SHP77 treated with DMSO at 0.1 percent for 48 hours (cell line): Measurements from ENCODE around the gene SLC45A2.
"Not testable (repeated sequence)": the region's sequence is repeated elsewhere in the genome, so short reads cannot be mapped to it uniquely, and the experiment has no call there.

ENCODE experiments used
- DNase-seq: peaks from one replicate; lab custom pipeline; 2025; lab: John Stamatoyannopoulos, UW

Gene SLC45A2, protein sequence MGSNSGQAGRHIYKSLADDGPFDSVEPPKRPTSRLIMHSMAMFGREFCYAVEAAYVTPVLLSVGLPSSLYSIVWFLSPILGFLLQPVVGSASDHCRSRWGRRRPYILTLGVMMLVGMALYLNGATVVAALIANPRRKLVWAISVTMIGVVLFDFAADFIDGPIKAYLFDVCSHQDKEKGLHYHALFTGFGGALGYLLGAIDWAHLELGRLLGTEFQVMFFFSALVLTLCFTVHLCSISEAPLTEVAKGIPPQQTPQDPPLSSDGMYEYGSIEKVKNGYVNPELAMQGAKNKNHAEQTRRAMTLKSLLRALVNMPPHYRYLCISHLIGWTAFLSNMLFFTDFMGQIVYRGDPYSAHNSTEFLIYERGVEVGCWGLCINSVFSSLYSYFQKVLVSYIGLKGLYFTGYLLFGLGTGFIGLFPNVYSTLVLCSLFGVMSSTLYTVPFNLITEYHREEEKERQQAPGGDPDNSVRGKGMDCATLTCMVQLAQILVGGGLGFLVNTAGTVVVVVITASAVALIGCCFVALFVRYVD

DNA sequence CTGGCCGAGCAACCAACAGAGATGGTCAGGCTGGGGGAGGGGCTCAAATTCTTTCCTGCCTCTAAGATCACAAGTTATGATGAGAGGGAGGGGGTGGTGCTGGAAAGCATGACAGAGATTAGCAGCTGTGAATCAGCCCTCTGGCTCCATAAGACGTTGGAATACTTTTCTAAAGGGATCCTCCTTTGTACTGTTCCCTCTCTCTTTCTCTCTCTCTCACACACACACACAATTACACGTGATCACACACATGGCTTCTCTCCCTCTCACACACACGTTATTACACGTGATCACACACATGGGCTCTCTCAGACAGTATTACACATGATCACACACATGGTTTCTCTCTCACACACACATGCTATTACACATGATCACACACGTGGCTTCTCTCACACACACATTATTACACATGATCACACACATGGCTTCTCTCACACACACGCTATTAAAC is at the start of gene SLC45A2:
SLC45A2 (minus strand) TSS at position 23 of the 454 bp plus-strand sequence. CDS start 110 bp downstream, outside the sequence.
- no peak for DNase-seq

DNA sequence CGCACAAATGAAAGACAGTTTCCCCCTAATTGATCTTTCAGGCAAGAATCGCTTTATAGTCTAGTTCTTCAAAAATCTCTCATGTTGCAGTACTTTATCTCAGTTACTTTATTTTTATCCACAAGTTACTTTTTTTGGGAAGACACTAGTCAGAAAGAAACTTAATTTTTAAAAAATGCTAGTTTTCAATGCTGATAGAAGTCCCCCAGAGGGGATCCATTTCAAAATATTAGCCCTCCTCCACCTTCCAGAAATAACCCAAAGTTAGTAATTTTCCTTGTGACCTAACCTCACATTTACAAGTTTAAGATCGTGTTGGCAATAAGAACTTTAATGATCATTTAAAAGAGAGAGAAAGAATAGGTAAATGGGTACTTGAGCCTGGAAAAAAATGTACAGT is 47.5 kb upstream of the SLC45A2 start:
- no peak for DNase-seq

DNA sequence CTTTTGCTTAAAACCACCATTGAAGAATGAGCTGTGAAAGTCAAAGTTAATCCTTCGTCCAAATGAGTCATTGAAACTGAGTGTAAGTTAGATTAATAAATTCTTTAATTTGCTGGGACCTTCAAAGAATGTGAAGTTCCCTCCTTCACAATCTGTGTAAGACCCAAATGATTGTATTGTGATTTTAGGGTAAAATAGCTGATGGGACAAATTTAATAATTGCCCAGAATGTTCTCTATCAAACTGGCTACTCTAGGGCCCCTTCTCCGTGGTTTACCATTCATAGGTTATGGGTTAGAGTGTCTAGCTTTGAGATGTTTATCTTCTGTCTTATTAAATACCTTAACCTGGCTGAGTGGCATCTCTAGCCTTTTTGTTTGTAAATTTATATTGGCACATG is 46.6 kb upstream of the SLC45A2 start:
- DNase-seq, result no peak

DNA sequence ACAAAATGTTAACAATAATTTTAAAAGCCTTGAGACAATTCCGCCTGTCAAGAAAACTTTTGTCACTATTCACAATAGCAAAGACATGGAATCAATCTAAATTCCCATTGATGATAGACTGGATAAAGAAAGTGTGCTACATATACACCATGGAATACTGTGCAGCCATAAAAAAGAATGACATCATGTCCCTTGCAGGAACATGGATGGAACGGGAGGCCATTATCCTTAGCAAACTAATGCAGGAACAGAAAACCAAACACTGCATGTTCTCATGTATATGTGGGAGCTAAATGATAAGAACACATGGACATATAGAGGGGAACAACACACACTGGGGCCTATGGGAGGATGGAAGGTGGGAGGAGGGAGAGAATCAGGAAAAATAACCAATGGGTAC is 46.1 kb upstream of the SLC45A2 start:
- DNase-seq, result not testable (repeated sequence)

DNA sequence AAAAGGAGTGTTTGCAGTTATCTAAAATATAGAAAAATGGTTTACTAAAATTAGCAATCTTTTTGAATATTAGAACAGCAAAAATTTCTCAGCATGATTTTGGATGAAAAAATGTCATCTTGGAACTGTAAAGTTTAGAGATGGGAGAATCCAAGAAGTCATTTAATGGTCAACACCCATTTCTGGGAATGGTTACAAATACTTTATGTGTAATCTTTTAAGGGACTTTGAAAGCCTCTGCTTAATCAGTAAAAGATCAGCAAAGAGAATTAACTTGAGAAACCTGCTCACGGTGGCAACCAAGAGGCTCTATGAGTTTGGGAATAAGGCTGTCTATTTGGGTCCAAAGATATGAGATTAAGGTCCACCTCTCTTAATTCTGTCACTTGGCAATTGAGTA is 45.6 kb upstream of the SLC45A2 start:
- DNase-seq, result no peak

DNA sequence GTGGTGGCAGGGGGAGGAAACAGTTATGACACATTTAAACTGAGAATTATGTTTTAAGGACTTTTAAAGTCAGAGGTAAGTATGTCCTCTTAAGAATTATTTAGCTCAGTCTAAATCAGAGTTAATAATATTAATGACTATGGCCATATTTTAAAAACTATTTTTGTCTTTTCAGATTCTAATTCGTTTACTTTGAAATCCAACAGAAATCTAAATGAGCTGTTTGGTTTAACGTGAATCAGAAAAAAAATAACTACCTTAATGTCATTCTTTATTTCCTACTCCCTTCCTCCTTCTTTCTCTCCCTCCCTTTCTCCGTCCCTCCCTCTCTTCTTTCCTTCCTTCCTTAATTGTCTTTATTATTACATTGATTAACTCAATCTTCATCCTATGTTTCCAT is 43.9 kb upstream of the SLC45A2 start:
- DNase-seq, result no peak

DNA sequence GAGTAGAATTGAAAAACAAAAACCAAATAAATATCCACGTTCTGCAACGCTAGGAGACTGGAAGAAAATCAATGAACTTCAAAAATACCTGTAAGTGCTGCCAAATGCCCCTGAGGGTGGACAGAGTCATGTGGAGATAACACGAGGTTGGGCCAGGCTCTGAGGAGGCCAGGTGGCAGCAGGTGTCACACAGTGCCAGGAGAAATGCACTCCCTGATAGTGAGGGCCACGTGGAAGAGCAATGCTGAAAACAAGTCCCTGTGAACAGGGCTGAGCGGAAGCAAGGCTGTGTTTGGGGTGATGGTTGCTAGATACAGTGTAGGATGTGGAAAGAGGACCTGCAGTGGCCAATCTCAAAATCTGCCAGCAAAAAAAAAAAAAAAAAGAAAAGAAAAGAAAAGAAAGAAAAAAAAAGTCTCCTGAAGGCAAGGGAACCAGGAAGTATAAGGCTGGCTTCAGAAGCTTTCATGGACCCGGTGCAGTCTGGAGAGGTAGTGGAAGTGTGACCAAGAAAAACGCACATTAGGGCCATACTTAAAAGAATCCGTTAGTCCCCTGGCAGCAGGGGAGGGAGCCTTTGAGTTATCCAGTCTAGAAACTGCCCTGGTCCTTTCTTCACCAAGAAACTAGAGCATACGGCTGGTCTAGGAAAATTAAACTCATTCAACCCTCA is 41.7 kb upstream of the SLC45A2 start:
- DNase-seq, result no peak

DNA sequence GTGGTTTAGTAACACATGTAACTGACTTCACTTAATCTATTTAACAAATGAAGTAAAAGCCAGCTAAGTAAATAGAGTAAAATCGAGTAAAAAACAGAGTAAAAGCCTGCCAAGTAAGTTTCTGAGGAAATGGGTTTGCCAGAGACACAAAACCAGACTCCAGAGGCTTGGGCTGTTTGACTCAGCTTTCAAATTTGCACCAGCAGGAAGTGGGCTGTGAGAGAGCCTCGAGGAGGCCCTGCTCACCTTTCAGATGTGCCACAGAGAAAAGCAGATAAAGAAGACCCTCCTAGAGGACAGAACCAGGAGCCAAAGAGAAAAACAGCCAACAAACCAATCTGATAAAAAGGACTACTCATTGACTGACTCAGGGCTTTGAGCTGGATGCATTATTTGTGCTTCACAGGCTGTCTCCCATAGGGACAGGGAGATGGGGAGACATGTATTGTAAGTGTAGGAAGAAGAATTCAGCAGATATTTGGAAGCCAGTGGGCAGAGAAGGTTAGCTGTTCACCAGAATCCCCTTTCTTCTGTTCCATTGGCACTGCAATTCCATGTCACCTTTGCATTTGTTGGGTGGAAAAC is 37.7 kb upstream of the SLC45A2 start:
- DNase-seq, result no peak

DNA sequence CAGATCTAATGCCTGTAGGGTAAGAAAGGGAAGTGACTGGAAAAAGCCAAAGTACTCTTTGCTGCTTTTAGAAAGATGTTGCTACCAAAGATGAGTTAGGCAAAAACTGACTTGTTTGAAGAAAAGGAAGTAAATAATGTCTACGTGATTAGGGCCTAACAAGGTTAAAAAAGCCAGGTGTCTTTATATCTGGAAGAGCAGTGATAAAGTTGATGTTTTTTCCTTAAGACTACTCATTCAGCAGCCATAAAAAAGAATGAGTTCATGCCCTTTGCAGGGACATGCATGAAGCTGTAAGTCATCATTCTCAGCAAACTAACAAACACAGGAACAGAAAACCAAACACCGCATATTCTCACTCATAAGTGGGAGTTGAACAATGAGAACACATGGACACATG is 36.8 kb upstream of the SLC45A2 start:
- no peak for DNase-seq

DNA sequence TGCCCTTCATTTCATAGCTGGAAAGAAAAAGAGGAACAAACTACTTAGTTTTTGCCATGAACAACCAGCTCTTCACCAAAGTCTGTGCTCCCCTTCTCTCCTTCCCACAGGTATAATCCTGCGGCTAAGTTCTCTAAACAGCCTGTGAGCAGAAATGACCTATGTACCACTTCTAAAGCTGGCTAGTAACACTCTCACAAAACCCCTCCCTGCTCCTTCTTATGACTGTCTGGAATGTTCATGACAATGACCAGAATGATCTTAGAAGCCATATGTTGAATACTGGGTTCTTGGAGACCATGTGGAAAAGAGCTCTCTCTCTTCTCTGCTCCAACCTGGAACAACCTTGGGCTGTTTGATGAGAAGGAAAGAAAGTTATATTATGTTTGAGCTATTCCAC is 36.2 kb upstream of the SLC45A2 start:
- no peak for DNase-seq

DNA sequence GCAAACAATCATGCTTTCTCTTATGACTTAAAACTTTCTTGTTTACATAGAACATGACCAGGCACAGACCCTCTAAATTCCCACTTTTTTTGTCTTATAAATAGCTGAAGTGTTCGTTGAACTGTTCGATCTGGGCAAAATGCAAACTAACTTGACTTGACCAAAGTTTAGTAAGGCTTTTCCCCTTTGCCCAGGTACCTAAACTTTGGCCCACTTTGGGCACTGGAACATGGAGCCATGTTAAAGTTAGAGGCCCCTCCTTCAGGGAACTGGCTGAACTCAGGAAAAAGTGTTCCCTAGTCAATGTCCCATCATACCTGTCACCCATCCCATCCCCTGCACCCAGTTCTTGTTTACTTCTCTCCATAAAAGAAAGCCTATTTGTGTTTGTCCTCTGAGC is 32.8 kb upstream of the SLC45A2 start:
- DNase-seq, result no peak

DNA sequence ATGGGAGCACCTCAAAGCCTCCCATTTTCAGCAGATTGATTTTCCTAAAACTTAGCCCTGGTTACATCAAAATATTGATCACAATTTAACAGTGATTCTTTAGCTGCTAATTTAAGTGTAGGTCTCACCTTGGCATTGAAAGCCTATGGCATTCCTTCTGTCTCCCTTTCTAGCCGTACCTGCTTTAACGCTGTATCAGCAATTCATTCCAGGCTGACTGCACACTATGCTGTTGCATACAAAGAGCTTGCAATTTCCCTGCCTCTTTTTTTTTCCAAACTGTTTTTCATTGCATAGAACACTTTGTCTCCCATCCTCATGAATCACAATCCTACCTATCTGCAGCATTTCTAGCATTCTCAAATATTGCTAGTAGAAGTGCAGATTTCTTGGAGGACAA is 32.3 kb upstream of the SLC45A2 start:
- no peak for DNase-seq

DNA sequence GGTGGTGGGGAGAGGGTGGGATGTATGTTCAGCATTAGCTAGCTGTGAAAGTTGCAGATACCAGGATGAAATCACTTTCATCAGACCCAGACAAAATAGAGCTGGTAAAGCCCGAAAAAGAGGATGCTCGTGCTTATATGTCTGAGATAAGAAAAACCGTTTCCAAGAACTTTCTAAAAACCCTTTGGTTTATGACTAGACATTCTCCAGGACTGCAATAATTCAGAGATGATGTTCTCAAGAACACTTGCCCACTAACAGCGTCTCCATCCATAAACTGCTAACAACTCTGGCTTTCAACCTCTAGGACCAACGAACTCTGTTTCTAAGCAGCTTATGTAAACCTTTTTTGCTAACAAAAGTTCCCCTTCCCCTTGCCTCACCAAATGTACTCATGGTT is 31.7 kb upstream of the SLC45A2 start:
- no peak for DNase-seq

DNA sequence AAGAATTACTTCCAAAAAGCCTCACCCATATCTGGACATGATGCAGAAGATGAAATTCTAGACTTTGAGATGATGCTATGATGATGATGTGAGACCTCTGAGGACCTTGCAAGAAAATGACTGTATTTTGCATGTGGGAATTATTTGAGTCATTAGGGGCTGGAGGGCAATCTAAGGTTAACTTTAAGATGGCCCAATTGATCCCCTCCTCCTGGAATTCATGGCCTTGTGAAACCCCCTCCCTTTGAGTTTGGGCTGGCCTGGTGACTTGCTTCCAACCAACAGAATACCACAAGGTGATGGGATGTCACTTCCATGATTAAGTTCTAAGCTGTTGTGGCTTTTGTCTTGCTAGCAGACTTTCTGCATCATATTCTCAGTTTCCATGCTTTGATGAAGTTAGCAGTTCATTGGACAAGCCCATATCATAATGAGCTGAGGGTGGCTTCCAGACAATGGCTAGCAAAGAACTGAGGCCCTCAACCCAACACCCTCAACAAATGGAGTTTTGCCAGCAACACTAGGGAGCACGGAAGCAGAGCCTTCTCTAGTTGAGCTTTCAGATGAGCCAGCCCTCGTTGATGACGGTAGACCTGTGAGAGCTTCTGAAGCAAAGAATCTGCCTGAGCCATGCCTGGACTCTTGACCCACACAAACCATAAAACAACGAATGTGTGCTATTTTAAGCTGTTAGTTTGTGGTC is 30.8 kb upstream of the SLC45A2 start:
- DNase-seq, result no peak

DNA sequence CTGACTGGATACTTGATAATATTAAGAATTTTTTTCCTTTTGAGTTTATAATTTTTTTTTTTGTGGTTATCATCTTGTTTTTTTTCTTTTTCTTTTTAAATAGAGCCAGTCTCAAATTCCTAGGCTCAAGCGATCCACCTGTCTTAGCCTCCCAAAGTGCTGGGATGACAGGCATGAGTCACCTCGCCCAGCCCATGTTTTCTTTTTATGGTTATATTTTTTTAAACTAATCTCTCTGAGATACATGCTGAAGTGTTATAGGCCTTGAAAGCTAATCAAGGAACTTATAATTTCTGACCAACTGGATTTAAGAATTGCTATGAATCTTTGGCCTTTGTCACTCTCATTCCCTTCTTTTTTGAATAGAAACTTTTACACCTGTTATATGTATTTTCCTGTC is 30.1 kb upstream of the SLC45A2 start:
- DNase-seq, result no peak

DNA sequence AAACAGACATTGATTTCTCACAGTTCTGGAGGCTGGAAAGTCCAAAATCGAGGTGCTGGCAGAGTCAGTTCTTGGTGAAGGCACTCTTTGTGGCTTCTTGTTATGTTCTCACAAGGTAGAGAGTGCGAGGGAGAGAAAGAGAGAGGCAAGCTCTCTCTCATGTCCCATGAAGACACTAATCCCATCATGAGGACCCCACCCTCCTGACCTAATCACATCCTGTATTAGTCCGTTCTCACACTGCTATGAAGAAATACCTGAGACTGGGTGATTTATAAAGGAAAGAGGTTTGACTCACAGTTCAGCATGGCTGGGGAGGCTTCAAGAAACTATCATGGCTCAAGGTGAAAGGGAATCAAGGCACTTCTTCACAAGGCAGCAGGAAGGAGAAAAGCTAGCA is 29.1 kb upstream of the SLC45A2 start:
- no peak for DNase-seq

DNA sequence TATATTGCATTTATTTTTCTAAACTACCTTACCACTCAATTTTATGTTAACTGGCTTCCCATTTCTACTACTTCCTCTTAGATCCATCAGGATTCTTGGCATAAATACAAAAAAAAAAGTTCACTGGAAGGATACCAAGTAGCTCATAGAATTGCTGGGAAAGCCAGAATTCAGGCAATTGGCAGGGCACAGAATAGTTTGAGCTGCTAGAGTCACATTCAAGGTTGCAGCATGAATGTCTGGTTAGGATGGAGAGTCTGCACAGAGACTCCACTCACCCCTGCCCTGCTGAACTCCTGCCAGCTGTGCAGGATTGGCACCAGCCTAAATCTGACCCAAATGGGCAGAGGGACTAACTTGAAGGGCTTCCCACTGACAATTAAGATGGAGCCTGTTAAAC is 28.3 kb upstream of the SLC45A2 start:
- no peak for DNase-seq

DNA sequence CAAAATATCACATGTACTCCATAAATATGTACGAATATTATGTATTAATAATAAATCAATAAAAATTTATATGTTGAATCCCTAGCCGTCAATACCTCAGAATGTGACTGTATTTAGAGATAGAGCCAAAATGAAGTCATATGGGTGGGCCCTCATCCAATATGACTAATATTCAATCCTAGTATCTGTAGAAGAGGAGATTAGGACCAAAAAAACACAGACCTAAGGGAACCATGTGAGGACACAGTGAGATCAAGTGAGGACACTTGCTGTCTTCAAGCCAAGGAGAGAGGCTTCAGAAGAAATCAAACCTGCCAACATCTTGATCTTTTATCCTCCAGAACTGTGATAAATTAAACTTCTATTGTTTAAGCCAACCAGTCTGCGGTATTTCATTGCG is 27.0 kb upstream of the SLC45A2 start:
- DNase-seq, result no peak

DNA sequence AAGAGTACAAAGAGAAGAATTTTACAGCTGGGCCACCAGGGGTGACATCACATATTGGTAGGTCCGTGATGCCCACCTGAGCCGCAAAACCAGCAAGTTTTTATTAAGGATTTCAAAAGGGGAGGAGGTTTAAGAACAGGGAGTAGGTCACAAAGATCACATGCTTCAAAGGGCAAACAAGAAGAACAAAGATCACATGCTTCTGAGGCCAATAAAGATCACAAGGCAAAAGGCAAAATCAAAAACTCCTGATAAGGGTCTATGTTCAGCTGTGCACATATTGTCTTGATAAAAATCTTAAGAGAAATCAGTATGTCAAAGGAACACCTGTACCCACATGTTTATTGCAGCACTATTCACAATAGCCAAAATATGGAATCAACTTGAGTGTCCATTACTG is 25.7 kb upstream of the SLC45A2 start:
- peak; percentile 51 for DNase-seq

DNA sequence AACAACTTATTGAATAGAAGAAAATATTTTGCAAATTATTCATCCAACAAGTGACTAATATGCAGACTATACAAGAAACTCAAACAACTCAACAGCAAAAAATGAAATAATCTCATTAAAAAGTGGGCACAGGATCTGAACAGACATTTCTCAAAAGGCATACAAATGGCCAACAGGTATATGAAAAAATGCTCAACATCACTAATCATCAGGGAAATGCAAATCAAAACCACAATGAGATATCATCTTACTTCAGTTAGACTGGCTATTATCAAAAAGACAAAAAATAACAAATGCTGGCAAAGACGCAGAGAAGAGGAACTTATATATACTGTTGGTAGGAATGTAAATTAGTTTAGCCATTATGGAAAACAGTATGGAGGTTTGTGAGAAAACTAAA is 25.1 kb upstream of the SLC45A2 start:
- DNase-seq, result no peak

DNA sequence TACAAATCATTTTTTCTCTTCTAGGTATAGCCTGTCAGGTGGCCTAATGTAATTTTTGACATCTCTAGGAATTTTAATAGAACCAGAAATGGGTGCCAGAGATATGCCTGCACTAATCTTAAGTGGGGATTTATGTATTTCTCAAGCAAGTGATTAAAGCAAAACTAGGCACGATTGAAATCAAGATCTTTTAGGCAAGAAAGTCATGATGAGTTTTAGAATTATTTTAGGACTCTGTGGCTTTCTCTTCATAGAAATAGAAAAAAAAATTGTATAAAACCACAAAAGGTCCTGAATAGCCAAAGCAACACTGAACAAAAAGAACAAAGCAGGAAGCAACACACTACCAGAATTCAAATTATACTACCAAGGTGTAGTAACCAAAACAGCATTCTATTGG is 24.3 kb upstream of the SLC45A2 start:
- peak; percentile 71 for DNase-seq
